ENCODE measurements around the gene NLRP13. TPM values are rescaled to one million over a fixed set of nuclear protein-coding genes. Genes with fewer than 3 reads are reported as not detected.
"Not testable (repeated sequence)": the region's sequence is repeated elsewhere in the genome, so short reads cannot be mapped to it uniquely, and the experiment has no call there.

NLRP13 gene, protein sequence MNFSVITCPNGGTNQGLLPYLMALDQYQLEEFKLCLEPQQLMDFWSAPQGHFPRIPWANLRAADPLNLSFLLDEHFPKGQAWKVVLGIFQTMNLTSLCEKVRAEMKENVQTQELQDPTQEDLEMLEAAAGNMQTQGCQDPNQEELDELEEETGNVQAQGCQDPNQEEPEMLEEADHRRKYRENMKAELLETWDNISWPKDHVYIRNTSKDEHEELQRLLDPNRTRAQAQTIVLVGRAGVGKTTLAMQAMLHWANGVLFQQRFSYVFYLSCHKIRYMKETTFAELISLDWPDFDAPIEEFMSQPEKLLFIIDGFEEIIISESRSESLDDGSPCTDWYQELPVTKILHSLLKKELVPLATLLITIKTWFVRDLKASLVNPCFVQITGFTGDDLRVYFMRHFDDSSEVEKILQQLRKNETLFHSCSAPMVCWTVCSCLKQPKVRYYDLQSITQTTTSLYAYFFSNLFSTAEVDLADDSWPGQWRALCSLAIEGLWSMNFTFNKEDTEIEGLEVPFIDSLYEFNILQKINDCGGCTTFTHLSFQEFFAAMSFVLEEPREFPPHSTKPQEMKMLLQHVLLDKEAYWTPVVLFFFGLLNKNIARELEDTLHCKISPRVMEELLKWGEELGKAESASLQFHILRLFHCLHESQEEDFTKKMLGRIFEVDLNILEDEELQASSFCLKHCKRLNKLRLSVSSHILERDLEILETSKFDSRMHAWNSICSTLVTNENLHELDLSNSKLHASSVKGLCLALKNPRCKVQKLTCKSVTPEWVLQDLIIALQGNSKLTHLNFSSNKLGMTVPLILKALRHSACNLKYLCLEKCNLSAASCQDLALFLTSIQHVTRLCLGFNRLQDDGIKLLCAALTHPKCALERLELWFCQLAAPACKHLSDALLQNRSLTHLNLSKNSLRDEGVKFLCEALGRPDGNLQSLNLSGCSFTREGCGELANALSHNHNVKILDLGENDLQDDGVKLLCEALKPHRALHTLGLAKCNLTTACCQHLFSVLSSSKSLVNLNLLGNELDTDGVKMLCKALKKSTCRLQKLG
- not detected for polyA plus RNA-seq (2013, experiment 1 of 2)
- not detected for polyA plus RNA-seq (2013, experiment 2 of 2)

DNA sequence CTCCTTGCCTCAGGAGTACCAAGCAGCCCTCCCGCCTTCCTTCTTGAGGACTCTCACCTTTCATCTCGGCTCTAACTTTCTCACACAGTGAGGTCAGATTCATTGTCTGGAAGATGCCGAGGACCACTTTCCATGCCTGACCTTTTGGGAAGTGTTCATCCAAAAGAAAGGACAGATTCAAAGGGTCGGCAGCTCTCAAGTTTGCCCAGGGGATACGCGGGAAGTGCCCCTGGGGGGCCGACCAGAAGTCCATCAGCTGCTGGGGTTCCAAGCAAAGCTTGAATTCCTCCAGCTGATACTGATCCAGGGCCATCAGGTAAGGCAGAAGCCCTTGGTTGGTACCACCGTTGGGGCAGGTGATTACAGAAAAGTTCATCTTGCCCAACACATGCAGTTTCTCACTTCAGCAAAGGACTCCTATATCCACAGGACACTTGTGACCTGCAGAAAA lies at the start of gene NLRP13:
NLRP13 (minus strand) TSS at position 401 of the 451 bp plus-strand sequence; CDS start at position 376, 25 bp downstream.
- no peak within 1 kb of the TSS for H3K4me3 ChIP-seq (ENCODE audit: low read length)
- 76% methylated on average over 8 of the region's 8 CpGs for WGBS
- peaks cover 77% of the 10 kb centered on the region for H3K9me3 ChIP-seq (ENCODE audit: insufficient read depth, low read depth, low read length)
- H3K9ac ChIP-seq (ENCODE audit: low read depth, low read length), result no peak within 1 kb of the TSS
- no peaks in the 10 kb centered on the region for H3K36me3 ChIP-seq (ENCODE audit: insufficient read depth, low read length)
- H3K27ac ChIP-seq (ENCODE audit: low read depth, low read length), result no peak within 1 kb of the TSS
- no peaks in the 10 kb centered on the region for H3K27me3 ChIP-seq (ENCODE audit: insufficient read depth, low read length)
- H3K4me1 ChIP-seq (ENCODE audit: insufficient read depth, low read length), result no peaks in the 10 kb centered on the region

DNA sequence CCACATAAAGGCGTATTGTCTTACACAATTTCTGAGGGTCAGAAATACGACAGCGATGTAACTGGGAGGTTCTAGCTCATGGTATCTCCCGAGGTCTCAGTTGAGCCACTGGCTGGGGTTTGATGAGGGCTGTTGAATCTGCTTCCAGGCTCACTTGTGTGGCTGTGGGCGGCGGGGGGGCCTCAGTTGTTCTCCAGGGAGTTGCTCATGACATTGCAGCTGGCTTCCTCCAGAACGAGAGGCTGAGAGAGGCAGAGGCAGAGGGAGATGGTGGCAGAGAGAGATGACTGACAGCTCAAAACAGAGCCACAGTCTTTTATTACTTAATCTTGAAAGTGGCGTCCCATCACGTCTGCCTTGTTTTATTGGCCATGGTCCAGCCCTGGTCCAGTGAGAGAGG lies 48.3 kb upstream of the NLRP13 start:
- Histone ChIP-seq H3K27me3 (ENCODE audit: insufficient read depth, low read length) (no peaks in the 10 kb centered on the region), H3K9me3 (ENCODE audit: insufficient read depth, low read depth, low read length) (peaks cover 83% of the 10 kb centered on the region), H3K36me3 (ENCODE audit: insufficient read depth, low read length) (no peaks in the 10 kb centered on the region), H3K4me1 (ENCODE audit: insufficient read depth, low read length) (no peaks in the 10 kb centered on the region), H3K4me3 (ENCODE audit: low read length) (no peak overlapping the region), H3K27ac (ENCODE audit: low read depth, low read length) (no peak overlapping the region), H3K9ac (ENCODE audit: low read depth, low read length) (no peak overlapping the region)
- 72% methylated on average over 9 of the region's 9 CpGs for WGBS

DNA sequence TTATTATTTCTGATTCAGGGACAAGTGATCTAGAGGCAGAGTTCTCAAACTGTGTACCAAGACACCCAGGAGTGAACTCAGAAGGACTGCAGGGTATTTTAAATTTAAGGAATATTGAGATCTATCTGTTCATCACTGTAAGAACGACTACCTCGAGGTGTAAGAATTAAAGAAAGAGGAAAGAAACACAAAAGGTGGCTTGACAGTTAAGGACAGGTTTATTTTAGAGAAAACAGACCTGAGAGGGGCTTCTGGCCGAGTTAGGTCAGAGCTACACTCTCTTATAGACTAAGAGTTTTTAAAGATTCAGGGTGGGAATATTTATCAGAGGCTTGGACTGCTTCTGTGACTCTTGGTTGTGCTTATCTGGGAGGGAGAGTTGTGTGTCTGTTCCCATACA lies 41.8 kb upstream of the NLRP13 start:
- peaks cover 85% of the 10 kb centered on the region for H3K9me3 ChIP-seq (ENCODE audit: insufficient read depth, low read depth, low read length)
- H3K4me1 ChIP-seq (ENCODE audit: insufficient read depth, low read length), result no peaks in the 10 kb centered on the region
- H3K4me3 ChIP-seq (ENCODE audit: low read length), result no peak overlapping the region
- no peaks in the 10 kb centered on the region for H3K36me3 ChIP-seq (ENCODE audit: insufficient read depth, low read length)
- no peak overlapping the region for H3K9ac ChIP-seq (ENCODE audit: low read depth, low read length)
- no peak overlapping the region for H3K27ac ChIP-seq (ENCODE audit: low read depth, low read length)
- WGBS, result 49% methylated on average over 3 of the region's 3 CpGs
- H3K27me3 ChIP-seq (ENCODE audit: insufficient read depth, low read length), result no peaks in the 10 kb centered on the region

DNA sequence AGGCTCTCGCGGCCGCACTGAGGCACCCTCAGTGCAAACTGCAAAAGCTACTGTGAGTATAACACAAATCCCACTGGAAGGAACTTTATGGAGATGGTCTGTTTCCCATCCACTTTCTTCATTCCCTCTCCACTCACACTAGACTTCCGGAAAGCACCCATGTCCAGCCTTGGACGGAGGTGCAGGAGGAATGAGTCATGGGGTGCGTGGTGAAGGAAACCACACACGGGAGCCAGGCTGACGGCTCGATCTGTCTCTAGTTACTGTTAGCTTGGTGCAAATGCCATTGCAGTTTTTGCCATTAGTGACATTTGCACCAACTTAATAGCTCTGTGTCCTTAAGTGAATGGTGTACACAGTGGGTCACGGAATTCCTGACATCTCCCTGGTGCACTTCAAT lies 30.1 kb upstream of the NLRP13 start:
- Histone ChIP-seq H3K4me3 (ENCODE audit: low read length) (no peak overlapping the region), H3K27ac (ENCODE audit: low read depth, low read length) (no peak overlapping the region), H3K9me3 (ENCODE audit: insufficient read depth, low read depth, low read length) (peaks cover 78% of the 10 kb centered on the region), H3K4me1 (ENCODE audit: insufficient read depth, low read length) (no peaks in the 10 kb centered on the region), H3K27me3 (ENCODE audit: insufficient read depth, low read length) (no peaks in the 10 kb centered on the region), H3K36me3 (ENCODE audit: insufficient read depth, low read length) (no peaks in the 10 kb centered on the region), H3K9ac (ENCODE audit: low read depth, low read length) (no peak overlapping the region)
- WGBS, result 97% methylated on average over 10 of the region's 10 CpGs

DNA sequence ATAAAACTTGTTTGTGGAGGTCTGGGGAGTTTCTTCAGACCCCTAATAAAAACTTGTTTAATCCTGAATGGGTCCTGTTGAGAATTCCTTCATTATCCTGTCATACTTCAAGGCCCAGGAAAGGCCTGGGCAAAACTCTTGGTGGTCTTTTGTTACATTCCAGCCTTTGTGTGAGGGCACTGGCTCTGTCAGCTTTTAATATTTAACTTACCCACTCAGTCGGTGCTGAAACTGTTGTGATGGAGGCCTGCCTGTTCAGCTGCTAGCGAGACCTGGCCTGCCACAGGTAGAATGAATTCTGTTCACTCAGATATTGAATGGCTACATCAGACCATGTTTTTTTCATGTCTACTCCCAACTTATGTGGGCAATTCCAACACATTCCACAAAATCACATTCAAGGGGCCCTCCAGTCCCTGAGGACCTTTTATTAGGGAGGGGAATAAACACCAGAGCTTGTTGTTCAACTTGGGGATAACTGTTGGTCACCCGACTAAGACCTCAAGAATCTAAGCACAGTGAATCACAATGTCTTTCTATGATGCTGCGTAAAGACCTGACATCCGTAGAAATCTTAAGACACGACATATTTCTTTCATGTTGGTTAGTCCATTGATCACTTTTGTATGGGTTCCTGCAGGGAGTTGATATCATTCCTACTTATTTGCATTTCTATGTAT lies 28.0 kb upstream of the NLRP13 start:
- peaks cover 82% of the 10 kb centered on the region for H3K9me3 ChIP-seq (ENCODE audit: insufficient read depth, low read depth, low read length)

DNA sequence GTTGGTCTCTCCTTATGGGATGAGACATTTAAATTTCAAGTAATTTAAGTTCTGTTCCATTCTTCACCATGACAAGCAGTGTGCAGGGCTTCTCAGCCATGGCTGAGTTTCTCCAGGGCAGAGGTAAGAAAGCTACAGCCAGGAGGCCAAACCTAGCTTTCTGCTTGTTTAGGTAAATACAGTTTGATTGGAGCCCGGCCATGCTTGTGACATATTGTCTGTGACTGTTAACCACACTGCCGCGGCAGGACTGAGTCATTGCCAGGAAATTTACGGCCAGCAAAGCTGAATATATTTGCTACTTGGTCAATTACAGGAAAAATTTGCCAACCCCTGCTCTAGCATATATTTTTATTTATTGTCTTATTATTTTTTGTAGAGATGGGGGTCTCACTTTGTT lies 26.2 kb upstream of the NLRP13 start:
- Histone ChIP-seq H3K27me3 (ENCODE audit: insufficient read depth, low read length) (no peaks in the 10 kb centered on the region), H3K9ac (ENCODE audit: low read depth, low read length) (no peak overlapping the region), H3K27ac (ENCODE audit: low read depth, low read length) (no peak overlapping the region), H3K36me3 (ENCODE audit: insufficient read depth, low read length) (no peaks in the 10 kb centered on the region), H3K4me3 (ENCODE audit: low read length) (no peak overlapping the region), H3K4me1 (ENCODE audit: insufficient read depth, low read length) (no peaks in the 10 kb centered on the region), H3K9me3 (ENCODE audit: insufficient read depth, low read depth, low read length) (peaks cover 82% of the 10 kb centered on the region)
- WGBS, result 67% methylated on average over 4 of the region's 4 CpGs

More for the DNA sequence above, 28.0 kb upstream of the NLRP13 start:
- no peaks in the 10 kb centered on the region for H3K27me3 ChIP-seq (ENCODE audit: insufficient read depth, low read length)
- H3K4me3 ChIP-seq (ENCODE audit: low read length), result peak overlapping the region; percentile 13; the same call in 1 of the 2 replicates
- no peak overlapping the region for H3K9ac ChIP-seq (ENCODE audit: low read depth, low read length)
- H3K36me3 ChIP-seq (ENCODE audit: insufficient read depth, low read length), result no peaks in the 10 kb centered on the region
- no peaks in the 10 kb centered on the region for H3K4me1 ChIP-seq (ENCODE audit: insufficient read depth, low read length)
- H3K27ac ChIP-seq (ENCODE audit: low read depth, low read length), result no peak overlapping the region
- 82% methylated on average over 6 of the region's 6 CpGs for WGBS

DNA sequence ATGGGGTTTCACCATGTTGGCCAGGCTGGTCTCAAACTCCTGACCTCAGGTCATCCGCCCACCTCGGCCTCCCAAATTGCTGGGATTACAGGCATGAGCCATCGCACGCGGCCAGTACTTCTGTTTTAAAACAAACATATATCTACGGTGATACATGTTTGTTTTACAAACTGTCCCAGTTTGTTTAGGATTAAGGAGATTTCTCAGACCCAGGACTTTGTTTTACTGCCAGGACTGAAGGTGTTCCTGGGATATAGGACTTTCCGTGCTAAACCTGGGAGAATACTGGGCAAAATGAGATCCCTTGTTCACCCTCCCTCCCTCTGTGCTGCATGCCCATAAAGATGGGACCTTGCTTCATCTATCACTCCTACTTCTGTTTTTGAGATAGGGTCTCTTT lies 24.3 kb upstream of the NLRP13 start:
- H3K36me3 ChIP-seq (ENCODE audit: insufficient read depth, low read length), result no peaks in the 10 kb centered on the region
- 90% methylated on average over 7 of the region's 7 CpGs for WGBS

DNA sequence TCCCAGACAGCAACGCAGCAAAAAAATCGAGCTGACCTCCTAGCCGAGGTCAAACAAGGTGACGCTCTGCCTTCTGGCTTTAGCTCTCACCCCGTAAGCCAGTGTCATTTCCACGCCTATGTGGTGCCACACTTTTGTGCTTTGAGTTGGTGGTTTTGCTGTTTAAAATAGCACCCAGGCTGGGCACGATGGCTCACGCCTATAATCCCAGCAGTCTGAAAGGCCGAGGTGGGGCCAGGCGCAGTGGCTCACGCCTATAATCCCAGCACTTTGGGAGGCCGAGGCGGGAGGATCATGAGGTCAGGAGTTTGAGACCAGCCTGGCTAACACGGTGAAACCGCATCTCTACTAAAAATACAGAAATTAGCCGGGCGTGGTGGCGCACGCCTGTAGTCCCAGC lies 18.4 kb upstream of the NLRP13 start:
- H3K27ac ChIP-seq (ENCODE audit: low read depth, low read length); H3K27me3 ChIP-seq (ENCODE audit: insufficient read depth, low read length); H3K4me1 ChIP-seq (ENCODE audit: insufficient read depth, low read length); H3K4me3 ChIP-seq (ENCODE audit: low read length); H3K36me3 ChIP-seq (ENCODE audit: insufficient read depth, low read length); H3K9ac ChIP-seq (ENCODE audit: low read depth, low read length): not testable (repeated sequence)
- 90% methylated on average over 19 of the region's 19 CpGs for WGBS
- H3K9me3 ChIP-seq (ENCODE audit: insufficient read depth, low read depth, low read length), result peaks cover 79% of the 10 kb centered on the region

More for the DNA sequence above, 24.3 kb upstream of the NLRP13 start:
- Histone ChIP-seq H3K4me3 (ENCODE audit: low read length) (no peak overlapping the region), H3K9me3 (ENCODE audit: insufficient read depth, low read depth, low read length) (peaks cover 81% of the 10 kb centered on the region), H3K9ac (ENCODE audit: low read depth, low read length) (no peak overlapping the region), H3K27ac (ENCODE audit: low read depth, low read length) (no peak overlapping the region), H3K4me1 (ENCODE audit: insufficient read depth, low read length) (no peaks in the 10 kb centered on the region), H3K27me3 (ENCODE audit: insufficient read depth, low read length) (no peaks in the 10 kb centered on the region)

DNA sequence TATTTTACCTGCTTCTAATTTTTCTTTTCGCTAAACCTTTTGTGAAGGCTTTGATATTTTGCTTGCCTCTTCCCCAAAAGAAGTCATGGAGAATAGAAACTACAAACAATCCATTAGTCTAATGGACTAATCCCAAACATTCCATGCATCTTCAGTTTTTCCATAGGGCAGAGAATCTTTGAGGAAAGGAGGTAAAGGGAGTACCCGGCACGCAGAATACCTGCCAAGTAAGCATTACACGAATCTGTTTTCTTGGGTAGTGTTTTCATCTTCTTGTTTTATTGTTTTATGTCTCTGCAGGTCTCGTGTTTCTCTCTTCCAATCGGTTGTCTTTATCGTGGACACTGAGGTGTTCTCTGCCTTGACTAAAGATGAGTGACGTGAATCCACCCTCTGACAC lies 15.4 kb upstream of the NLRP13 start, which contains the start of gene NLRP8:
NLRP8 (plus strand) TSS at position 301 of the 400 bp plus-strand sequence.
- 77% methylated on average over 8 of the region's 8 CpGs for WGBS

DNA sequence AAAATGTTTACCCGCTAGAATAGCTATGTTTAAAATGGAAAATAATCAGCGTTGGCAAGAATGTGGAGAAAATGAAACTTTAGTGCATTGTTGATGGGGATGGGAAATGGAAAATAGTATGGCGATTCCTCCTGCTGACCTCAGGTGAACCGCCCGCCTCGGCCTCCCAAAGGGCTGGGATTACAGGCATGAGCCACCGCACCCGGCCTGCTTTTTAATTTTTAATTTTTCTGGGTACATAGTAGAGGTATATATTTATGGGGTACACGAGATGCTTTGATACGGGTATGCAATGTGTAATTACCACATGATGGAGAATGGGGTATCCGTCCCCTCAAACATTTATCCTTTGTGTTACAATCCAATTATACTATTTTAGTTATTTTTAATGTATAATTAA lies 8.2 kb upstream of the NLRP13 start:
- H3K9ac ChIP-seq (ENCODE audit: low read depth, low read length), result no peak overlapping the region
- H3K27me3 ChIP-seq (ENCODE audit: insufficient read depth, low read length), result no peaks in the 10 kb centered on the region
- no peaks in the 10 kb centered on the region for H3K4me1 ChIP-seq (ENCODE audit: insufficient read depth, low read length)
- WGBS, result 90% methylated on average over 10 of the region's 11 CpGs
- no peak overlapping the region for H3K4me3 ChIP-seq (ENCODE audit: low read length)
- H3K27ac ChIP-seq (ENCODE audit: low read depth, low read length), result no peak overlapping the region
- H3K9me3 ChIP-seq (ENCODE audit: insufficient read depth, low read depth, low read length), result peaks cover 79% of the 10 kb centered on the region
- no peaks in the 10 kb centered on the region for H3K36me3 ChIP-seq (ENCODE audit: insufficient read depth, low read length)

More for the DNA sequence above, 15.4 kb upstream of the NLRP13 start, which contains the start of gene NLRP8:
- H3K9ac ChIP-seq (ENCODE audit: low read depth, low read length), result no peak within 1 kb of the TSS
- H3K27me3 ChIP-seq (ENCODE audit: insufficient read depth, low read length), result no peaks in the 10 kb centered on the region
- H3K4me3 ChIP-seq (ENCODE audit: low read length), result no peak within 1 kb of the TSS
- H3K4me1 ChIP-seq (ENCODE audit: insufficient read depth, low read length), result no peaks in the 10 kb centered on the region
- no peak within 1 kb of the TSS for H3K27ac ChIP-seq (ENCODE audit: low read depth, low read length)
- peaks cover 76% of the 10 kb centered on the region for H3K9me3 ChIP-seq (ENCODE audit: insufficient read depth, low read depth, low read length)
- no peaks in the 10 kb centered on the region for H3K36me3 ChIP-seq (ENCODE audit: insufficient read depth, low read length)
